ENCODE data around the gene CCDC50.
A peak's percentile ranks its signal among the peaks of the same experiment; 100 is the strongest.

CCDC50 gene

GRCh38 chr3:191382661-191383060, 53.5 kb downstream of the CCDC50 start:
- no peak for DNase-seq

DNA sequence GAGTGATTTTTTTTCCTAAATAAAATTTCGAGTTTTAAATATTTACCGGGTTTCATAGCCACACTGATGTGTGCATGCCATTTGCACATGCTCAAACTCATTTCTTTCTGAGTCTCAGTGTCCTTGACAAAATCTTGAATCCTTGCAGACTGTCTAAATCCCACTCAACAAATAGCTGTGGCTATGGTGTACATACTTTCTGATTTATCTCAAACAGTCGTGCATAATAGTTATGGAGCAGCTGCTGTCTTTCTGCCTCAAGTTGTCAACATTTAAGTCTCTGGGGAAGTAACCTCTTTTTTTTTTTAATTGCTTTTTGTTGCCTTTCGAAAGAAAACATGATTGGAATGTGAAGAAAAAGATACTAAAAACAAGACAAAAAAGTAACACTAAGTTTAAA, 53.9 kb downstream of the CCDC50 start:
- DNase-seq: no peak

- no peak for DNase-seq
Observed at GRCh38 chr3:191385101-191385500, 55.9 kb downstream of the CCDC50 start.

GRCh38 chr3:191387441-191388077, 58.4 kb downstream of the CCDC50 start:
- DNase-seq: peak; percentile 35

DNA sequence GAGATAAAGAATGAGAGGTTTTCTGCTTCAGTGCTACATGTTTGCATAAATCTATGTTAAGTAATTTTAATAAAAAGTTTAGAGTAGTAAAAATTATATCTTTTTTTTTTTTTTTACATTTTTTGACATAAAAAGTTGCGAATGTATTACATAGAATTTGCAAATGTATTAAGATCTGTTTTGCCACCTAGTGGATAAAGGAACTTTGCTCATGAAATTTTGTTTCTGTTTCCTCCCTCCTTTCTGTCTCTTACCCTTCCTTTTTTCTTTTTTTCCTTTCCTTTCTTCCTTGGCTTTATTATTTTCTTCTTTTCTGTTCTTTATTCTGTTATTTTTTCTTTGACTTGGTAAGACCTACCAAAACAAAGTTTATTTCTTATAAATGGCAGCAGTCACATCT, 59.6 kb downstream of the CCDC50 start:
- no peak for DNase-seq

DNA sequence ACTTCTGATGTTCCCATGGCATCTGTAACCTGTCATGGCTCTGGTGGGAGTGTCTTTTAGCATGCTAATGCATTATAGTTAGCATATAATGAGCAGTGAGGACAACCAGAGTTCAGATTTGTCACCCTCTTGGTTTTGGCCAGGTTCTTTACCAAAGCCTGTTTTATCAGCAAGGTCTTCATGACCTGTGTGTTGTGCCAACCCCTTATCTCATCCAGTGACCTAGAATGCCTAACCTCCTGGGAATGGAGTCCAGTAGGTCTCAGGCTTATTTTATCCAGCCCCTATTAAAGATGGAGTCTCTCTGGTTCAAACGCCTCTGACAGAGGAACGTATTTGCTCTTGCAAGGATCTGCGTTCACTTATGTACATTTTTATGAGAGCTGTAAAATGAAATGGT, 61.4 kb downstream of the CCDC50 start:
- DNase-seq: no peak

DNA sequence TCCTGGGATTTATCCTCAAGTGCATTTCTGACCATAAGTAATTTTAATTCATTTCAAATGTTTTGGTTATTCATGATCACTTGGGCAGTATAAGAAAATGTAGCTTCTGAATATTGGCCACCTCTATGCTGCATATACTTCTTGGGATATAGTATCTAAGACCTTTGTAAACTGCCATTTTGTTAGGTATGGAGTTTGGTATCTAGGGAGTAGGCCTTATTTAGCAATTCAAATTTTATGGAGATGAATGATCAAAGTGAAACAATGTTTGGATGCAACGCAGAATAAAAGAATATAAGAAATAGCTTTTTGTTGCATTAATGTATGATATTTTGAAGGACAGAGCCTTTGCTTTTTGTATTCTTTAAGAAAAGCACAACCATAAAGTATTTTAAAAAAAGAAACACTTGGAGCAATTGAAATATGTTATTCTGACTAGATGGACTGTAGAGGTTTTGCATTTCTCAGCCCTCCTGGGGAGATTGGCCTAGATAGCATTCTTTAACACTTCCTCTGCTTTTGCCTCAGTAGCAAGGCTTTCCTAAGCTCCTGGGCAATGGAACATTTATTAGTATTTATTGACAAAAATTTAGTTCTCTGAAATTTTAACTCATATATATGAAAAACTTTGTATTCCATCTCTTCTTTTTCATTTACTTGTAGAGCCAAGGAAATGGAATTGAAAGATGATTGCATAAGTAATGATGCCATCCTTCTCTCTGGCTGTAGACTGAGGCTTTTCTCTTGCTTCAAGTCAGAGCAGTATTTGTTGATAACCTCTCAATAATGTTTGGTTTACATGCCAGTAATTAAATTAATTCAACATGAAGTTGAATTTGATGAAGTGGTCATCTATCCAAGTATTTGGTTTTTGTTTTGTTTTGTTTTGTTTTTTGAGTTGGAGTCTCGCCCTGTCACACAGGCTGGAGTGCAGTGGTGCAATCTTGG, 62.9 kb downstream of the CCDC50 start:
- DNase-seq: no peak

DNA sequence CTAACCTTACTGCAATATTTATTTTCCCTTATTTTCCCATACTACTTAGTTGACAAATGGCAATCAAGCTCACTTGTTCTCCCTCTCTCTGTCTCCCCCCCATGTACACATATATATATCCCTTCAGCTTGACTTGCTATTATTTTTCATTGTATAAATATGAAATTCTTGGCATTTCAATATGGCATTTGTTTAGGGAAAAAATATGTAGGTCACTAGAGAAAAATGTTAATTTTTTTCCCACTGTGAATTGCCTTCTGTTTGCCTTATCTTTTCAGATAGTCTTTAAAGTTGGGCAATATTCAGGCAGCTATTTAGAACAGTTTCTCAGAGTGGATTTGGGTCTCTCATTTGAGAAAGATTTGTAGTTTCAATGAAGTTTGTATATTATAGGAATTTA, 64.0 kb downstream of the CCDC50 start:
- no peak for DNase-seq

DNA sequence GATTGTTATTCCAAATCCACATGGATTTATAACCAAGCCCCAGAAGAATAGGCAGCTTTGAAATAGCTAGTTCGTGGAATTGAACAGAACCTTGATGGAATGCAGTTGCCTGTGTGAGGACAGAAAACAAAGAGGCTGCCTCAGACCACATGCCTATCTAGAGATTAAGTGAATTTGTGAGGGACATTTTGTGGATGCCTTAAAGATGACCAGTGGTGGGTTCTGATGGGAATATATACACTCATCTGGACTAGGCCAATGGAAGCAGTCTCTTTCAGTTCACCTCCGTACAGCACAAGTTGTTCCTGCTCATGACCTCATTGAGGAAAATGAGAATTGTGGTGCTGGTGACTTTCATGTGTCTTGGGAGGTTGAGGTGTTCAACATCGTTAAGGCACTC, 68.6 kb downstream of the CCDC50 start:
- no peak for DNase-seq

DNA sequence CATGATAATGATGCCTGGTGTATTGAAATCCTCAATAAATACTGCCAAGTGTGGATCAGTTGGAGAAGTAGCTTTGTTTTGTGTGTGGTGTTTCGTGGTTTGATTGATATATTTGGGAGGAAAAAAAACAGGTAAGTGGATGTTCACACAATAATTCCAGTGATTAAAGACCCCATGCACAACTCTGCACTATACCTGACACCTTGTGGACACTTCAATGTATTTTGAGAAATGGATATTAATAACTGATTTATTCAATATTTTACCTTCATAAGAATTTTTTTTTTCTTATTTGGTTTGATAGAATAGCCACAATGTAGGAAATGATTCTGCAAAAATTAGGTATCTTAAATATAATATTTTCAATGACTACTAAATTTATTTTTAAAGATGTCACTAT, 69.4 kb downstream of the CCDC50 start:
- DNase-seq: no peak

GRCh38 chr3:191399918-191400317, 70.7 kb downstream of the CCDC50 start:
- no peak for DNase-seq

GRCh38 chr3:191401775-191402357, 72.7 kb downstream of the CCDC50 start:
- no peak for DNase-seq

- DNase-seq: no peak
Observed at GRCh38 chr3:191409791-191410359, 80.7 kb downstream of the CCDC50 start.

- no peak for DNase-seq
Observed at GRCh38 chr3:191412759-191413158, 83.6 kb downstream of the CCDC50 start.

DNA sequence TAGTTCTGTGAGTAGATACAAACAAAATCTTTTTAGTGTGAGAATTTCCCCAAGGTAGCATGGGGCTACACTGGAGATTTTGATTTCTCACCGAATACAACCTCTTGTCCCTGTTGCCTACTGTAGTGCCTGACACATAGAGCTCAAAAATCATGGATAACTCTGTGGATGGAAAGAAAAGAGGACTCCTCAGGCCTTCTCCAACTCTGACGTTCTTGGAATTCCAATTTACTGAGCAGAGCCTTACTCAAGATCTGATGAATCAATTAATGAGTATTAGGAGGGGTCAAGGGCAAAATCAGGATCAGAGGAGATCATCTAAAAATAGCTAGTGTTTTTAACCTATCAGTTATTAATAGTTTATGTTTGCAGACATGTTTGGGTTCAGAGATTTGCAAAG, 85.1 kb downstream of the CCDC50 start:
- no peak for DNase-seq

DNA sequence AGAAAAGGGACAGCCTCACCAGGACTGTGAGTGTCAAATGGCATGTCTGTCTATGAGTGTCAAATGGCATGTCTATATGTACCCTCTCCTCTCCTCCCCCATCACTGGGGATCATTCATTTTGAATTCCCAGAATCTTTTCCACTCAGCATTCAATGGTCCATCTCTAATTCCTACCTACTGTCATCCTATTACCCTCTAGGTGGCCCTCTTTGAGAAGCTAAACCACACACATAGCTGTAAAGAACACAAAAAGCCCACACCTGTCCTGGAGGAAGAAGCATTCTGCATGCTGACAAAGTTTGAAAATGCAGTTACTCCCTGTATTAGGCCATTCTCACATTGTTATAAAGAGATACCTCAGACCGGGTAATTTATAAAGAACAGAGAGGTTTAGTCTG, 85.5 kb downstream of the CCDC50 start:
- DNase-seq: no peak

DNA sequence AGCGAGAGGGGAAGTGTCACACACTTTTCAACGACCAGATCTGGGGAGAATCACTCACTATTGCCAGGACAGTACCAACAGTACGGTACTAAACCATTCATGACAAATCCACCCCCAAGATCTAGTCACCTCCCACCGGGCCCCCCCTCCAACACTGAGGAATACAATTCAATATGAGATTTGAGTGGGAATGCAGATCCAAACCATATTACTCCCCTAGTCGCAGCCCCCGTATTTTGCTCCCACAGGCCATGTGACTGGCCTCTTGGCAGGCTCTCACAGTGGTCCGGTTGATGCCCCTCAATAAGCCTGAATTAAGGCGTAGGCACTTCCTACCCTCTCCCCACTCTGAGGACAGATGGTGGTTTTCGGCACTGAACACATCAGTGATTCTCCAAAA, 86.4 kb downstream of the CCDC50 start:
- DNase-seq: no peak

- DNase-seq: no peak
Observed at GRCh38 chr3:191417457-191417729, 88.2 kb downstream of the CCDC50 start.

DNA sequence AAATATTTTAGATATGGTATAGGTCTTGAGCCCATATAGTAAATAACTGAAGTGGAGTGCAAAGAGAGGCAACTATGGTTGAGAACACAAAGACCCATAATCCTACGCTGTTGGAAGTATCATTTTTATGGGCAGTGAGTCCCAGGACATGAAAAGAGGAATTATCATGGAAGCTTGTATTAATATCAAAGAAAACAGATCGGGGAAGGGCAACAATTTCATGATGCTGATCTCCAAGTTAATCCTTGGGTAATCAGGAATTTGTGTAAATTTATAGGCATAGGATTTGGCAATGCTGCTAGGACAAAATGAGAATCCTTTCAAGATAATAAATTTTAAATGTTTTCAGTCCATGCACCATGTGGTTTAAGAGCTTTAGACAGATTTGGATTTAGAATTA, 91.6 kb downstream of the CCDC50 start:
- DNase-seq: no peak

DNA sequence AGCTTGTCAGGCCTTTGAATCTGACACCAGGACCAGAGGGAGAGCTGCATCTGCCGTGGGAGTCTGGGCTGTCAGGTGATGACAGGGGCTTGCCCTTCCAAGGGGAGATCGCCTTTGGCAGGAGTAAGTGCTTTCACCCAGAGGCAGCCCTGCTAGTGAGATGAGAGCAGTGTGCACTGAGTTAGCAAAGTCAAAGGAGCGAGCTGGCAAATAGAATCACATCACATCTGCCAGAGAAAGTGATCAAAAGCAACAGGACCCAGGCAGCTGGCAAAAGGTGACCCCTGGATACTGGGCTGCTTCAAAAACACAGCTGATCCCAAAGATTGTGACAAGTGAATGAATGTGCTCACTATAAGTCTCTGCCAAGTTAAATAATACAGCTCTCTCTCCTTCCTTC, 95.7 kb downstream of the CCDC50 start:
- DNase-seq: no peak

- no peak for DNase-seq
Observed at GRCh38 chr3:191425322-191425734, 96.1 kb downstream of the CCDC50 start.

- DNase-seq: no peak
Observed at GRCh38 chr3:191426311-191426710, 97.1 kb downstream of the CCDC50 start.

GRCh38 chr3:191428177-191428576, 99.0 kb downstream of the CCDC50 start:
- no peak for DNase-seq

GRCh38 chr3:191430103-191430502, 100.9 kb downstream of the CCDC50 start:
- no peak for DNase-seq
